ENCODE measurements around the gene TSPAN8. TPM values are rescaled to one million over a fixed set of nuclear protein-coding genes. Genes with fewer than 3 reads are reported as not detected.

The TSPAN8 gene
- total RNA-seq, 1 experiment from 2014 or later = 4.2 TPM

DNA sequence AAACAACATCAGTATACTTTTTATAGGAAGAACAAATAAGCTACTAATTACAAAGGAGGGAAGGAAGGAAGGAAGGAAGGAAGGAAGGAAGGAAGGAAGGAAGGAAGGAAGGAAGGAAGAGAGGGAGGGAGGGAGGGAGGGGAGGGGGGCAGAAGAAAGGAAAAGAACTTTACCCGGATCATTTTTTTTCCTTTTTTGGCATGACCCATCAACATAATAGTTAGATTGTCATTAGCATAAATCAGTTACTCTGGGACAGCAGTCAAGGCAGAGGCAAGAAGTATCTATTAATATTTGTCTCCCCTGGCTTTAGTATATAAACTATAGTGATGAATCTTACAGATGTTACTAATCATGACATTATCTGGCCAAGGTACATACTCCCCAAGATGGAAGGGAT lies 35.2 kb upstream of the TSPAN8 start:
- DNase-seq (ENCODE audit: low read depth, low spot score) (no peak), ATAC-seq (no peak)
- no peaks in the 10 kb centered on the region for H3K36me3 ChIP-seq (ENCODE audit: control insufficient read depth, insufficient read depth, low read length)
- TF ChIP-seq SIN3A (IDR thresholded peaks at IDR 0.05; ENCODE audit: borderline replicate concordance, insufficient read depth, low read depth, low read length) = no peak
- no peak for TF ChIP-seq TCF7L2 (IDR thresholded peaks at IDR 0.05; ENCODE audit: low read depth, low read length)
- no peak for TF ChIP-seq POLR2AphosphoS5 (IDR thresholded peaks at IDR 0.05; ENCODE audit: low read depth, low read length)
- TF ChIP-seq, protein P1, sequence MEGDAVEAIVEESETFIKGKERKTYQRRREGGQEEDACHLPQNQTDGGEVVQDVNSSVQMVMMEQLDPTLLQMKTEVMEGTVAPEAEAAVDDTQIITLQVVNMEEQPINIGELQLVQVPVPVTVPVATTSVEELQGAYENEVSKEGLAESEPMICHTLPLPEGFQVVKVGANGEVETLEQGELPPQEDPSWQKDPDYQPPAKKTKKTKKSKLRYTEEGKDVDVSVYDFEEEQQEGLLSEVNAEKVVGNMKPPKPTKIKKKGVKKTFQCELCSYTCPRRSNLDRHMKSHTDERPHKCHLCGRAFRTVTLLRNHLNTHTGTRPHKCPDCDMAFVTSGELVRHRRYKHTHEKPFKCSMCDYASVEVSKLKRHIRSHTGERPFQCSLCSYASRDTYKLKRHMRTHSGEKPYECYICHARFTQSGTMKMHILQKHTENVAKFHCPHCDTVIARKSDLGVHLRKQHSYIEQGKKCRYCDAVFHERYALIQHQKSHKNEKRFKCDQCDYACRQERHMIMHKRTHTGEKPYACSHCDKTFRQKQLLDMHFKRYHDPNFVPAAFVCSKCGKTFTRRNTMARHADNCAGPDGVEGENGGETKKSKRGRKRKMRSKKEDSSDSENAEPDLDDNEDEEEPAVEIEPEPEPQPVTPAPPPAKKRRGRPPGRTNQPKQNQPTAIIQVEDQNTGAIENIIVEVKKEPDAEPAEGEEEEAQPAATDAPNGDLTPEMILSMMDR (IDR thresholded peaks at IDR 0.05) = no peak
- TF ChIP-seq, protein P2, sequence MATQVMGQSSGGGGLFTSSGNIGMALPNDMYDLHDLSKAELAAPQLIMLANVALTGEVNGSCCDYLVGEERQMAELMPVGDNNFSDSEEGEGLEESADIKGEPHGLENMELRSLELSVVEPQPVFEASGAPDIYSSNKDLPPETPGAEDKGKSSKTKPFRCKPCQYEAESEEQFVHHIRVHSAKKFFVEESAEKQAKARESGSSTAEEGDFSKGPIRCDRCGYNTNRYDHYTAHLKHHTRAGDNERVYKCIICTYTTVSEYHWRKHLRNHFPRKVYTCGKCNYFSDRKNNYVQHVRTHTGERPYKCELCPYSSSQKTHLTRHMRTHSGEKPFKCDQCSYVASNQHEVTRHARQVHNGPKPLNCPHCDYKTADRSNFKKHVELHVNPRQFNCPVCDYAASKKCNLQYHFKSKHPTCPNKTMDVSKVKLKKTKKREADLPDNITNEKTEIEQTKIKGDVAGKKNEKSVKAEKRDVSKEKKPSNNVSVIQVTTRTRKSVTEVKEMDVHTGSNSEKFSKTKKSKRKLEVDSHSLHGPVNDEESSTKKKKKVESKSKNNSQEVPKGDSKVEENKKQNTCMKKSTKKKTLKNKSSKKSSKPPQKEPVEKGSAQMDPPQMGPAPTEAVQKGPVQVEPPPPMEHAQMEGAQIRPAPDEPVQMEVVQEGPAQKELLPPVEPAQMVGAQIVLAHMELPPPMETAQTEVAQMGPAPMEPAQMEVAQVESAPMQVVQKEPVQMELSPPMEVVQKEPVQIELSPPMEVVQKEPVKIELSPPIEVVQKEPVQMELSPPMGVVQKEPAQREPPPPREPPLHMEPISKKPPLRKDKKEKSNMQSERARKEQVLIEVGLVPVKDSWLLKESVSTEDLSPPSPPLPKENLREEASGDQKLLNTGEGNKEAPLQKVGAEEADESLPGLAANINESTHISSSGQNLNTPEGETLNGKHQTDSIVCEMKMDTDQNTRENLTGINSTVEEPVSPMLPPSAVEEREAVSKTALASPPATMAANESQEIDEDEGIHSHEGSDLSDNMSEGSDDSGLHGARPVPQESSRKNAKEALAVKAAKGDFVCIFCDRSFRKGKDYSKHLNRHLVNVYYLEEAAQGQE (IDR thresholded peaks at IDR 0.05; ENCODE audit: insufficient read depth in 1 of 2, low read depth in 2 of 2, low read length in 1 of 2) = no peak
- in situ Hi-C loops (cut with HindIII; ENCODE audit: low pct_unique_long_range_greater_than_20kb, low sequenced_read_pairs) = no loop called here
- H3K4me3 ChIP-seq (ENCODE audit: low read depth in 2 of 2, low read length in 2 of 2) = no peak overlapping the region
- ChIA-PET CTCF (no interaction called here), POLR2A (no interaction called here)
- H3K9me3 ChIP-seq (ENCODE audit: control insufficient read depth, insufficient read depth, low read depth, low read length) = no peaks in the 10 kb centered on the region
- no peaks in the 10 kb centered on the region for H3K27me3 ChIP-seq (ENCODE audit: control insufficient read depth, insufficient read depth, low read length)
- no peaks in the 10 kb centered on the region for H3K4me1 ChIP-seq (ENCODE audit: control insufficient read depth, insufficient read depth, low read length)
- H3K27ac ChIP-seq (ENCODE audit: low read length) = no peak overlapping the region
- intact Hi-C loops (cut with micrococcal nuclease; ENCODE audit: unreplicated experiment) = no loop called here
- no TSS peak for BruUV-seq (replicated peaks)

DNA sequence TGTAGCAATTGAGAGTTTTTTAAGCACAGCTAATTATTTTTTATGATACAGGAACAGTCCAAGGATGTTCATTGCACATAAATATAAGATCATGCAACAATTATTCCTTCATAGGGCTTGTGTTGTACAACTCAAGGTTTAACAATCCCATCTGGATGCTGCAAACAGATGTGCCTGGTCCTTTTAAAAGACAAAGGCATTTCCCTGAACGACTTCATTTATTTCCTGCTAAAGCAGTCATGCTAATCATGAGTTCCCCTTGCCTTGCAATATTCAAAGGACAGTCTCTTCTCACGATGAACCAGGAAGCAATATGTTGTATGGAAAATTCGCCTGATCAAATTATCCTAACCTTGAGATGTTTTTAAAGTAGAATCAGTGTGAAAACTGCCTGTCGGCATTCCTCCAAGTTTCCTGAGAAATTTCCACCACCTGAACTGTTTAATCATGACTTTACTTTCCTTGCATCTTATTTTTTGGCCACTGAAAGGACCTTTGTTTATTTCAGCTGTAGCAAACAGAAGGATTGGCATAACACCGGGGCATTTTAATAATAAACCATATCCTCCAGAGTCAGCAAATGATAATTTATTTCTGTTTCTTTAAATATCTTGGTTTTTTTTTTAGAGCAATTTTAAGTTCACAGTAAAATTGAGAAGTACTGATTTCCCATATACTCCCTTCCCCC lies 33.9 kb upstream of the TSPAN8 start:
- Histone ChIP-seq H3K27me3 (ENCODE audit: control insufficient read depth, insufficient read depth, low read length) (no peaks in the 10 kb centered on the region), H3K27ac (ENCODE audit: low read length) (no peak overlapping the region), H3K4me1 (ENCODE audit: control insufficient read depth, insufficient read depth, low read length) (no peaks in the 10 kb centered on the region), H3K4me3 (ENCODE audit: low read depth in 2 of 2, low read length in 2 of 2) (no peak overlapping the region), H3K9me3 (ENCODE audit: control insufficient read depth, insufficient read depth, low read depth, low read length) (no peaks in the 10 kb centered on the region), H3K36me3 (ENCODE audit: control insufficient read depth, insufficient read depth, low read length) (no peaks in the 10 kb centered on the region)
- in situ Hi-C loops (cut with HindIII; ENCODE audit: low pct_unique_long_range_greater_than_20kb, low sequenced_read_pairs) = no loop called here
- no TSS peak for BruUV-seq (replicated peaks)
- ATAC-seq = no peak
- ChIA-PET CTCF (no interaction called here), POLR2A (no interaction called here)
- DNase-seq (ENCODE audit: low read depth, low spot score) = no peak
- no peak for TF ChIP-seq POLR2AphosphoS5 (IDR thresholded peaks at IDR 0.05; ENCODE audit: low read depth, low read length)
- TF ChIP-seq, protein P1 (IDR thresholded peaks at IDR 0.05) = no peak
- TF ChIP-seq, protein P2 (IDR thresholded peaks at IDR 0.05; ENCODE audit: insufficient read depth in 1 of 2, low read depth in 2 of 2, low read length in 1 of 2) = no peak
- TF ChIP-seq TCF7L2 (IDR thresholded peaks at IDR 0.05; ENCODE audit: low read depth, low read length) = no peak
- TF ChIP-seq SIN3A (IDR thresholded peaks at IDR 0.05; ENCODE audit: borderline replicate concordance, insufficient read depth, low read depth, low read length) = no peak
- intact Hi-C loops (cut with micrococcal nuclease; ENCODE audit: unreplicated experiment) = no loop called here
